GM12878 (cell line): Measurements from ENCODE around the gene ACACA. TPM values are rescaled to one million over a fixed set of nuclear protein-coding genes. Genes with fewer than 3 reads are reported as not detected.

Experiments
- ATAC-seq: fragments of 200-7000 bp; cut with Tn5 transposase; 3 replicates; pipeline ENCODE4 v1.9.1; 2020; ENCODE audit warnings: mild to moderate bottlenecking, moderate library complexity
- BruUV-seq: library from RNA; stranded (reverse); fragments of 400-500 nt; replicated peaks from 2 replicates; lab custom pipeline; 2021; lab: Mats Ljungman, UMichigan
- CTCF ChIA-PET: fragments of 300-600 bp; sonication (Branson Sonifier 250); formaldehyde crosslinking; extraction: SDS; loops from one replicate; lab custom pipeline; 2021; ENCODE audit warnings: inconsistent platforms; lab: Yijun Ruan, JAX
- POLR2A ChIA-PET: fragments of 350-600 bp; formaldehyde crosslinking; extraction: SDS; loops from one replicate; lab custom pipeline; 2021; ENCODE audit warnings: inconsistent platforms; lab: Charles Lee
- RAD21 ChIA-PET: fragments of 300-600 bp; sonication (Branson Sonifier 250); formaldehyde crosslinking; loops from one replicate; lab custom pipeline; 2023; ENCODE audit warnings: antibody characterized with exemption; ENCODE audit not compliant: unreplicated experiment; lab: Charles Lee
- SMC1A ChIA-PET: fragments of 300-600 bp; sonication (Branson Sonifier 250); formaldehyde crosslinking; loops from one replicate; lab custom pipeline; 2023; ENCODE audit not compliant: unreplicated experiment, uncharacterized antibody; lab: Charles Lee
- DNase-seq: peaks from one replicate; pipeline ENCODE4 v3.0.0-alpha.2; 2011; ENCODE audit warnings: low read depth, low spot score
- FAIRE-seq: peaks from 3 replicates; lab custom pipeline; 2011; peaks lifted over from hg19 to GRCh38; lab: Jason Lieb, UNC
- H2AFZ ChIP-seq: 2 replicates; pipeline ENCODE4 v1.6.0; 2011; ENCODE audit warnings: low read depth, low read length, control low read depth; ENCODE audit not compliant: control insufficient read depth
- H3K27ac ChIP-seq: 2 replicates; pipeline ENCODE4 v1.5.1; 2011; ENCODE audit warnings: control low read depth; ENCODE audit not compliant: control insufficient read depth, insufficient read depth
- H3K27me3 ChIP-seq, 2 experiments: replicated peaks in 1 of 2; 2 replicates each; pipeline versions ENCODE4 v1.6.0 to v1.6.1; 2011; ENCODE audit warnings: low read length in 1 of 2; ENCODE audit not compliant: control insufficient read depth in 2 of 2, insufficient read depth in 2 of 2
- H3K36me3 ChIP-seq, 2 experiments: 2 replicates each; pipeline ENCODE4 v1.5.1; 2011; ENCODE audit warnings: low read length in 1 of 2; ENCODE audit not compliant: control insufficient read depth in 2 of 2, insufficient read depth in 2 of 2
- H3K4me1 ChIP-seq: 2 replicates; pipeline ENCODE4 v1.6.1; 2011; ENCODE audit warnings: mild to moderate bottlenecking, low read length, moderate library complexity, mixed read lengths; ENCODE audit not compliant: control insufficient read depth, insufficient read depth
- H3K4me2 ChIP-seq: 2 replicates; pipeline ENCODE4 v1.6.0; 2011; ENCODE audit warnings: control low read depth; ENCODE audit not compliant: control insufficient read depth, insufficient read depth
- H3K4me3 ChIP-seq: fragments of 200-600 bp; sonication (generic); 2 replicates; pipeline ENCODE4 v1.5.1; 2016
- H3K79me2 ChIP-seq: 2 replicates; pipeline ENCODE4 v1.6.0; 2011; ENCODE audit warnings: low read length; ENCODE audit not compliant: control insufficient read depth, insufficient read depth
- H3K9ac ChIP-seq: 2 replicates; pipeline ENCODE4 v1.8.0; 2011; ENCODE audit warnings: low read length, control low read depth, mixed read lengths; ENCODE audit not compliant: control insufficient read depth, insufficient read depth
- H3K9me3 ChIP-seq: replicated peaks from 3 replicates; pipeline ENCODE4 v1.5.1; 2011; ENCODE audit warnings: mild to moderate bottlenecking, low read length; ENCODE audit not compliant: control insufficient read depth, insufficient read depth
- H4K20me1 ChIP-seq: 2 replicates; pipeline ENCODE4 v1.6.0; 2011; ENCODE audit not compliant: control insufficient read depth, insufficient read depth
- EGR1 ChIP-seq, 2 experiments: IDR thresholded peaks; 1 replicate in 1 of 2; 2 replicates in 1 of 2; pipeline ENCODE4 v1.6.1; 2011 to 2012; ENCODE audit warnings: low read depth in 2 of 2, low read length in 2 of 2, borderline replicate concordance in 1 of 2, mild to moderate bottlenecking in 1 of 2, moderate library complexity in 1 of 2
- HDGF ChIP-seq: fragments of 450-650 bp; IDR thresholded peaks from 2 replicates; pipeline ENCODE4 v1.6.1; 2016; ENCODE audit warnings: antibody characterized with exemption
- POLR2A ChIP-seq: IDR thresholded peaks from 2 replicates; pipeline ENCODE4 v1.6.1; 2011; ENCODE audit warnings: low read depth, mild to moderate bottlenecking, low read length
- SKIL ChIP-seq: fragments of 450-650 bp; IDR thresholded peaks from 2 replicates; pipeline ENCODE4 v1.6.1; 2017; ENCODE audit warnings: mild to moderate bottlenecking, low read depth, inconsistent platforms; ENCODE audit not compliant: poor library complexity, severe bottlenecking
- SMAD1 ChIP-seq: fragments of 450-650 bp; IDR thresholded peaks from 2 replicates; pipeline ENCODE4 v1.6.1; 2018; ENCODE audit warnings: mild to moderate bottlenecking, low read depth; ENCODE audit not compliant: partially characterized antibody
- SUZ12 ChIP-seq: fragments of 200-600 bp; sonication (generic); IDR thresholded peaks from one replicate; pipeline ENCODE4 v1.6.1; 2018; ENCODE audit warnings: antibody characterized with exemption, mild to moderate bottlenecking; ENCODE audit not compliant: unreplicated experiment
- YY1 ChIP-seq: IDR thresholded peaks from 2 replicates; pipeline ENCODE4 v1.6.1; 2011; ENCODE audit warnings: low read depth, mild to moderate bottlenecking, low read length
- ZNF207 ChIP-seq: fragments of 450-650 bp; IDR thresholded peaks from 2 replicates; pipeline ENCODE4 v1.6.1; 2014; ENCODE audit warnings: antibody characterized with exemption, mild to moderate bottlenecking, borderline replicate concordance
- WGBS: methylation state at CpG from one replicate; pipeline ENCODE4 v1.1.6; 2016; ENCODE audit warnings: low lambda C conversion rate; ENCODE audit not compliant: insufficient replicate concordance, insufficient coverage; ENCODE audit errors: missing lambda C conversion rate; 5-methylcytosine and 5-hydroxymethylcytosine counted together
- in situ Hi-C: fragments of 300-500 bp; cut with MboI; formaldehyde crosslinking; loops from 9 replicates; pipeline ENCODE4 v1.14.3; 2018; ENCODE audit warnings: mixed read lengths
- intact Hi-C: fragments of 100-400 bp; cut with micrococcal nuclease; formaldehyde crosslinking; loops from one replicate; pipeline ENCODE4 v1.14.2; 2022; ENCODE audit not compliant: unreplicated experiment
- polyA plus RNA-seq, 11 experiments: library from polyadenylated mRNA; depleted of rRNA in 4 of 11; unstranded in 6 of 11; stranded (reverse) in 5 of 11; fragments of >200 nt; fragmentation: Nextera tagmentation in 4 of 11; fragmentation: Illumina TruSeq in 1 of 11; extraction: Ambion mirVana in 4 of 11; extraction: Trizol in 1 of 11; gene quantifications; 1 replicate in 1 of 11; 2 replicates in 10 of 11; pipeline versions ENCODE4 v1.2.1 to v1.2.3, GENCODE V29; 2011 to 2016; ENCODE audit warnings: inconsistent platforms in 2 of 11, missing spikeins in 2 of 11, low read depth in 1 of 11
- total RNA-seq, 4 experiments: library from RNA; depleted of rRNA in 3 of 4; stranded (reverse); fragments of >200 nt in 3 of 4; fragmentation: Illumina TruSeq in 1 of 4; extraction: Trizol in 1 of 4; gene quantifications; 2 replicates each; pipeline versions ENCODE4 v1.2.1 to v1.2.3, GENCODE V29; 2013 to 2021

Gene ACACA
- total and polyA plus RNA-seq, 10 of the 15 experiments (the other 5 are each of a cell fraction or from before 2014, with no cell fraction given), result 12.9 to 74.2 (median 32.0) TPM

DNA sequence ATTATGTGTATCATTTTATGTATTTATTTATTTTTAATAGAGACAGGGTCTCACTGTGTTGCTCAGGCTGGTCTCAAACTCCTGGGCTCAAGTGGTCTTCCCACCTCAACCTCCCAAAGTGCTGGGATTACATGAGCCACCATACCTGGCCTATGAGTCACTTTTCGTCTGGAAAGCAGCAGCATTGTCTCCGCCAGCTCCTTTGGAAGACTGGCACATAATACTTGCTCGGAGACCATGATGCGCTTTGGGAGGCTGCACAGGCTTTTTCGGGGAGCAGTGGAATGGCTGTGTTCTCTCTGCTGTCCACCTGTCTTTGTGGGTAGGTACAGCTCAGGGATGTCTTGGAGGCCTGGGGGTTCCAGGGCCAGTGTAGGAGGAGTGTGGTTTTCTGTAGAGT, 355.7 kb downstream of the ACACA start:
- no peaks in the 10 kb centered on the region for H3K27me3 ChIP-seq
- SMC1A ChIA-PET, result interaction anchor here (1.9 kb wide), 1 partner anchor 449 kb away, joined by 5 read pairs; the partner anchor contains the start of gene MRM1
- H3K9me3 ChIP-seq, result no peaks in the 10 kb centered on the region
- H3K79me2 ChIP-seq, result no peaks in the 10 kb centered on the region
- H2AFZ ChIP-seq, result no peak overlapping the region
- no peaks in the 10 kb centered on the region for H3K4me1 ChIP-seq
- BruUV-seq, result no TSS peak
- no peak overlapping the region for H3K4me3 ChIP-seq
- CTCF ChIA-PET, result interaction anchor here (0.8 kb wide), 1 partner anchor 448 kb away, joined by 5 read pairs; no protein-coding TSS in a partner anchor
- 95% methylated on average over 5 of the region's 5 CpGs for WGBS
- no peak overlapping the region for H3K27ac ChIP-seq
- H4K20me1 ChIP-seq, result no peaks in the 10 kb centered on the region
- no peak for TF ChIP-seq EGR1 (IDR thresholded peaks at IDR 0.05; ENCODE audit: borderline replicate concordance in 1 of 2, low read depth in 2 of 2, low read length in 2 of 2)
- no peak for TF ChIP-seq SKIL
- TF ChIP-seq SUZ12, result no peak
- TF ChIP-seq YY1, result no peak
- no peak for TF ChIP-seq ZNF207
- no peak for TF ChIP-seq POLR2A
- TF ChIP-seq HDGF, result no peak
- TF ChIP-seq SMAD1, result no peak
- H3K4me2 ChIP-seq, result no peak overlapping the region
- FAIRE-seq, result no peak
- in situ Hi-C loops, result loop anchor here (25.0 kb wide), 1 partner anchor 439 kb away; the partner anchor contains the start of gene MRM1
- POLR2A ChIA-PET, result no interaction called here
- intact Hi-C loops, result no loop called here
- H3K9ac ChIP-seq, result no peak overlapping the region
- RAD21 ChIA-PET, result no interaction called here
- ATAC-seq, result no peak
- no peak for DNase-seq
- peaks cover 13 to 23% of the 10 kb centered on the region in 2 experiments for H3K36me3 ChIP-seq
